ENCODE results near the gene ZBTB46.
A peak's percentile ranks its signal among the peaks of the same experiment; 100 is the strongest.
"Not testable (repeated sequence)": the region's sequence is repeated elsewhere in the genome, so short reads cannot be mapped to it uniquely, and the experiment has no call there.

The ZBTB46 gene

DNA sequence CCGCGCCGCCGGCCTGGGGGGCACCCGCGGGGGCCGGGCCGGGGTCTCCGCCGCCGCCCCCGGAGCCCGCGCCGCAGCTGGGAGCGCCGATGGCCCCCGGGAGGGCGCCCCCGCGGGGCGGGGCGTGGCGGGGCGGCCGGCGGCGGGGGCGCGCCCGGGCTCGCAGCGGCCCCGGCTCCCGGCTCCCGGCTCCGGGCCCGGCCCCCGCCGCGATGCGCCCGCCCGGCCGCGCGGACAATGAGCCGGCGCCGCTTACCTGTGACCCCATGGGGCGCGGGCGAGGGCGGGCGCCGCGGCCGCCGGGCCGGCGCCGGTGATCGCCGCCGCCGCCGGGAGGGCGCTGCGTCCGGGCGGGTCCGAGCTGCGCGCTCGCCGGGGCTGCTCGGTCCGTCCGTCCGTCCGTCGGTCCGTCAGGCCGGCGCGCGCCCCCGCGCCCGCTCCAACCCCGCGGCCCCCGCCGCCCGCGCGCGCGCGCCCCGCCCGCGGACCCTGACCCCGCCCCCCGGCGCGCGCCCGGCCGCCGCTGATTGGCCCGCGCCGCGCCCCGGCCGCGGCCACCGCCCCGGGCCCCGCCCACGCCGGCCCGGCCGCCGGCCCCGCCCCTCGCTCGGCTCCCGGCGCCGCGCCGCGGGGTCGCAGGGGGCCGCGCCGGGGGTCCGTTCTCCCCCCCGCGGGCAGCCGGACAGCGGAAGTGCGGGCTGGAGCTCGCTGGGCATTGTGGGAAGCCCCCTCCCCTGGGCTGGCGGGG lies at the start of gene ZBTB46:
Gene ZBTB46, minus strand, starts transcription at position 424 of the 748 bp plus-strand sequence. CDS start 40,507 bp downstream, outside the sequence.
- no peak for DNase-seq

DNA sequence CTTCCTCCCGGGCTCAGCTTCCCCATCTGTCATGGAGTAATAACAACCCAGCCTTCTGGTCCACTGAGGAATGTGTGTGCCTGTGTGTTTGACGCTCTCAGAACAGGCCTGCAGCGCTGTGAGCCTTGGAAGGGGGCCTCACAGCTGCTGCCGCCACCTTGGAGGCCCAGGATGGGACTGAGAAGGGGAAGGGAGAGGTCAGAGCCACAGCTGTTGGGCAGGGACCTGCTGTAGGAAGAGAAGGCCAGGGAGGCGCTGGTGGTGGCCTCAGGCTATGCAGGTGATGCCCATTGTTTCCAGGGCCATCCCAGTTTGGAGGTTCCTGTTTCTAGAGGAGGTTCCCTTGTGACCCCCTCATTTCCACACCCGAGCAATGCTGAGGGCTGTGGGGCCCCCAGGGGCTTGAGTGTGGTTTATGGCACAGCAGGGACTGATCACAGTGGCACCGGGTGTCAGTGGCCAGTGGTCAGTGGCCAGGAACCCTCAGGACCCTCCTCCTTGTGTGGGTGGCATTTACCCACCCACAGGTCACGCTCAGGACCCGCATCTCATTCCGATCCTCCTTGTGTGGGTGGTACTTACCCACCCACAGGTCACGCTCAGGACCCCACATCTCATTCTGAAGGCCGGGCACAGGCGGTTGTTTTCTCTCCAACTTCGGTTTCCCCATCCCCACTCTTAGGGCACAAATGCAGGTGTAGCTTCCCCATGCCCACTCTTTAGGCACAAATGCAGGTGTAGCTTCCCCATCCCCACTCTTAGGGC lies 48.0 kb upstream of the ZBTB46 start:
- no peak for DNase-seq

DNA sequence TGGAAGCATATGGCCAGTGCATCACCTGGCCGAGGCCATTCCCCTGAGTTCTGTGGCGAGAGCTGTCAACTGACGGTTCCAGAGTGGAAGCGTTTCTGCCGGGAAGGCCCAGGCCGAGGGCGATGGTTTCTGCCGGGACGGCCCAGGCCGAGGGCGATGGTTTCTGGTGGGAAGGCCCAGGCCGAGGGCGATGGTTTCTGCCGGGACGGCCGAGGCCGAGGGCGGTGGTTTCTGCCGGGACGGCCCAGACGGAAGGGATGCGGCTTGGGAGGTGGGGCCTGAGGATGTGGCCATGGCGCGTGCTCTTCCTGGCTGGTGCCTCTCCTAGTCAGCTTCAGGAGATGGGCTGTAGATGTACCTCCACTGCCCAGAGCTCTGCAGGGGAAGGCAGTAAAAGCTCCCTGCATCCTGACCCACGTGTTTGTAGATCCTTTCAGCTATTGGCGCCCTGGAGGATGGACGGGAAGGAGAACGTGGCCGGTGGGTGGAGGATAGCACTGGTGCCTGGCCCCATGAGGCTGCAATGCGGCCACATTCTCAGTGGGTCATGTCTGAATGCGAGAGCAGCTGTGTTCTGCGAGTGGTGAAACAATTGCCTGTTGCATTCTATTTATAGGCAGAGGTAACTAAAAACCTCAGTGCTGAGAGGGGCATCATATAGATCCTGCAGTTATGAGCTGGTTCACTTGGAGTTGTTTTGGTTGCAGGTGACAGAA lies 46.8 kb upstream of the ZBTB46 start:
- no peak for DNase-seq

DNA sequence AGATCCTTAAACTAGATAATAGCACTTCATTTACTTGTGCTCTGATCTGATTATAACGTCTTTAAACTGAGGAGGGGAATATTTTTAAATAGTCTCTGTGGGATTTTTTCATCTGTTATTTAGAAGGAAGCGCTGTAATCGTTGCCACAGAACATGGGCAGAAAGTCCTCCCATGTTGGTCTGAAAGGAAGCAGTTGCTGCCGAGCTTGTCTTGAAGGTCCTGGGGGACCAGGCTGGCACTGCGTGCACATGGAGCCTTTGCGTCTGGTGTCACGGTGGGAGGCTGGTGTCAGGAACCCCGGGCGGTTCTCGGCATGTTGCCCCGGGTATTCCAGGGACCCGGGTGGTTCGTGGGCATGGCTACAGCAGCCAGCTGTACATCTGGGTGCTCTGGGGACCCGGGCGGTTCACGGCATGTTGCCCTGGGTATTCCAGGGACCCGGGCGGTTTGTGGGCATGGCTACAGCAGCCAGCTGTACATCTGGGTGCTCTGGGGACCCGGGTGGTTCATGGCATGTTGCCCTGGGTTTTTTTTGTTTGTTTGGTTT lies 45.5 kb upstream of the ZBTB46 start:
- no peak for DNase-seq

- DNase-seq: peak; percentile 57
These were observed 43.2 kb upstream of the ZBTB46 start for GRCh38 chr20:63874241-63874640.

DNA sequence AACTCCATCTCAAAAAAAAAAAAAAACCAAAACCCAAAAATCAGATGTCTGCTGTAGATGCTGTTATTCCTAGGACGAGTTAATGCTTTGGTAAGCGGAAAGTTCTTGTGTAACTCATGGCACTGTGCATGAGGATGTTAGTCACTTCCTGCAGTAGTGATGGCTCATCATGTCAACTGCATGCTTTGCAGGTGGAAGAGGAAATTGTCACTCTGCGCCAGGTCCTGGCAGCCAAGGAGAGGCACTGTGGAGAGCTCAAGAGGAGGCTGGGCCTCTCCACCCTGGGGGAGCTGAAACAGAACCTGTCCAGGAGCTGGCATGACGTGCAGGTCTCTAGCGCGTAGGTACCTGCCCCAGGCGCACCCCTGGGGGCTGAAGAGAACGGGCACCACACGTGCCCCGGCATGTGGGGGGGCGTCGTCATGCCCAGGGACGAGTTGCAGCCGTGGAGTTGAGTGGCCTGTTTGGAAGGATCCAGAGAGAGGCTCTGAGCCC lies 42.5 kb upstream of the ZBTB46 start:
- peak; percentile 77 for DNase-seq

DNA sequence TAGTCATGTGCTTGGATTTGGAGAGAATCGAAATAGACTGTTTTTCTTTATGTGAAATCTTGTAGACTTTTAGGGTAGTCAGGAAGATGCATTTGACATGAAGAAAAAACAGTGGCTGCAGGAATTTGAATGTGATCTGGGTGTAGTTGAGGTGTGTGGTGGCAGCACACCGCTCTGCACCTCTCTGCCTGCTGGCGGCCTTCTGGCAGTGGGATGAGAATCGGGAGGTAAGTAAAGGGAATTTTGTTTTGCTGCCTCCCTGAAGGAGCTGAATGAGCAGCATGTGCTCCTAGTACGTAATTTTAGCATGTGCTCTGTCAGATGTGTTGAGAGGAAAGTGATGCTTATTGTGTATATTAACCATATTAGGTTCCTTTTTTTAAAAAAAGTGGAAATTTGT lies 37.2 kb upstream of the ZBTB46 start:
- DNase-seq: no peak

DNA sequence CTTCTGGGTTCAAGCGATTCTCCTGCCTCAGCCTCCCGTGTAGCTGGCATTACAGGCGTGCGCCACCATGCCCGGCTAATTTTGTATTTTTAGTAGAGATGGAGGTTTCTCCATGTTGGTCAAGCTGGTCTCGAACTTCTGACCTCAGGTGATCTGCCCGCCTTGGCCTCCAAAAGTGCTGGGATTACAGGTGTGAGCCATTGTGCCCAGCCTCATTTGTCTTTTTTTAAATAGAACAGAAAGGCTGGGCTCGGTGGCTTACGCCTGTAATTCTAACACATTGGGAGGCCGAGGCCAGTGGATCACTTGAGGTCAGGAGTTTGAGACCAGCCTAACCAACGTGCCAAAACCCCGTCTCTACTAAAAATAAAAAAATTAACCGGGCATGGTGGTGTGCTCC lies 36.0 kb upstream of the ZBTB46 start:
- not testable (repeated sequence) for DNase-seq

GRCh38 chr20:63864978-63865640 lies 34.0 kb upstream of the ZBTB46 start, which contains the start of gene TPD52L2:
TSS of gene TPD52L2 (plus strand) at chr20:63865270. CDS start at chr20:63865366, 96 bp downstream.
- peak; percentile 97 for DNase-seq

GRCh38 chr20:63864545-63864977 lies 33.5 kb upstream of the ZBTB46 start:
- DNase-seq: no peak

- peak; percentile 91 for DNase-seq
These were observed 32.9 kb upstream of the ZBTB46 start for GRCh38 chr20:63863798-63864544.

GRCh38 chr20:63863021-63863797 lies 32.1 kb upstream of the ZBTB46 start:
- no peak for DNase-seq

- no peak for DNase-seq
These were observed 31.2 kb upstream of the ZBTB46 start for GRCh38 chr20:63861981-63862901.

GRCh38 chr20:63861365-63861934 lies 30.4 kb upstream of the ZBTB46 start, which contains the start of gene ABHD16B:
TSS of gene ABHD16B (plus strand) at chr20:63861498. CDS start at chr20:63861541, 43 bp downstream.
- no peak for DNase-seq

DNA sequence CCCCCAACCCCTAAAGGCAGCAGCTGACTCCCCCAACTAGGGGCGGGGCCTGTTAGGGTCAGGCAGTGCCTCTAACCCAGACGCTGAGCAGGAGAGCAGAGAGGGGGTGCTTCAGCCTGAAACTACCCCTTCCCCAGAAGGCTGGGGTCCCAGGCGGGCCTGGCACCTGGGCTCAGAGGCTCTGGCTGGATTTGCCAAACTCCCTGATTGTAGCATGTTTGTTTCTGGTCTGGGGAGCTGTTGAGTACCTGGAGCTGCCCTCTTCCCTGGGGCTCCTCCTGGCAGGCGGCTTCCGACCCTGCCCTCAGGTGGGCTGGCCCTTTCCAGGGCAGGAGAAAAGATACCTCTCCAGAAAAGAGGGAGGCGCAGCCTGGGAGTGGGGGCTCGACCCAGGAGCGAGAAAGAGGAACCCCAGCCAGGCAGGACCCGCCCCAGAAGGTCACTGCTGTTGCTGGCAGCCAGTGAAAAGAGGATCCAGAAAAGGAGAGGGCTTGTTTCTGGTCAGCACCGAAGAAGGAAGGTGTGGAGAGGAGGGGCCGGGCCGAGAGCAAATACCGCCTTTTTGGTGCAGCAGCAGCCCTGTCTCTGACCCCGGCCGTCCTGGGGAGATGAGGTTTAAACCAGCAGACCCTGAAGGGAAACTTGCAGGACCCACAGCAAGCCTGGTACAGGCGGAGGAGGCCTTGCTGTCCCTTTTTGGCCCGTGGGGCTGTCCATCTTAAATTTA lies 29.4 kb upstream of the ZBTB46 start:
- DNase-seq: peak; percentile 45

- no peak for DNase-seq
These were observed 28.2 kb upstream of the ZBTB46 start for GRCh38 chr20:63859166-63859699.

DNA sequence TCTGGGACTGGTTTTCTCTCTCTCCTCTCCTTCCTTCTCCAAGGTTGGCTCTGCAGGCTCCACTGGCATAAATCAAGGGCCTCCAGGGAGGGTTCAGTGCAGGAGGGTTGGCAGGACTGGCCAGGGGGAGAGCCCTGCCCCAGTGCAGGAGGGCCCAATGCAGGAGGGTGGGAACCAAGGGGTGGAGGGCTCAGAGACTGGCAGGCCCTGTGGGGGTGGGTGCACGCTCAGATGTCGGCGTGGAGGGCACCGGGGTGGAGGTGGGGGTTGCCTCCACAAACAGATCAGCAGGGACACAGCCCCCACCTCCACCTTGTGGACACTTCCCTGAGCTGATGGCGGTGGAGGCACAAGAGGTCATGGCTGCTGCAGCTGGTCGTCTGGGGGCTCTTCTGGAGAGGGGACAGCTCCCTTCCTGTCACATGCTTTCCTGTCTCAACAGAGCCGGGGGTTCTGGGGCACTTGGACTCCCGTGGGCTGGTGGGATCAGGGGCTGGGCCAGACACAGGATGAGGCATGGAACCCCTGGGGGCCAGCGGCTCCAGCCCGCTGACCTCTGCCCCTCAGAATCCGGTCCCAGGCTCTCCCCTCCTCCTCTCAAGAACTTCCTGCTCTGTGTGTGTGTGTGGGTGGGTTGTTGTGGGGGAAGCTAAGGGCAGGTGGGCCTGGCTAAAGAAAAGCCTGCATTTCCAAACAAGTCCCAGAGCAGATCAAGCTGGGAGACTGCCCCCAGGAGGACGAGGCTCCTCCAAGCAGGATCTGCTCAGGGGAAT lies 27.5 kb upstream of the ZBTB46 start:
- DNase-seq: no peak
